WTC11 (cell line): ENCODE data around the gene RNF152.

ENCODE experiments used
- ATF1 ChIP-seq: sonication (generic); formaldehyde crosslinking; IDR thresholded peaks from 2 replicates; pipeline ENCODE4 v1.8.1; 2023; ENCODE audit warnings: mild to moderate bottlenecking, moderate library complexity, missing genetic modification reagents
- ATF2 ChIP-seq: sonication (generic); formaldehyde crosslinking; IDR thresholded peaks from 2 replicates; pipeline ENCODE4 v1.8.1; 2022; ENCODE audit warnings: low read depth, missing genetic modification reagents, borderline replicate concordance
- CREB1 ChIP-seq: sonication (generic); formaldehyde crosslinking; IDR thresholded peaks from 2 replicates; pipeline ENCODE4 v1.8.0; 2023; ENCODE audit warnings: mild to moderate bottlenecking, missing genetic modification reagents
- RELA ChIP-seq: sonication (generic); formaldehyde crosslinking; IDR thresholded peaks from 2 replicates; pipeline ENCODE4 v1.8.1; 2022; ENCODE audit warnings: missing genetic modification reagents, mild to moderate bottlenecking, borderline replicate concordance
- TF ChIP-seq, protein P1 (sequence below): fragments of 200-600 bp; IDR thresholded peaks from 2 replicates; pipeline ENCODE4 v1.8.0; 2022; ENCODE audit warnings: antibody characterized with exemption

- TF ChIP-seq CREB1: no peak
- no peak for TF ChIP-seq ATF2
- TF ChIP-seq, protein P1, sequence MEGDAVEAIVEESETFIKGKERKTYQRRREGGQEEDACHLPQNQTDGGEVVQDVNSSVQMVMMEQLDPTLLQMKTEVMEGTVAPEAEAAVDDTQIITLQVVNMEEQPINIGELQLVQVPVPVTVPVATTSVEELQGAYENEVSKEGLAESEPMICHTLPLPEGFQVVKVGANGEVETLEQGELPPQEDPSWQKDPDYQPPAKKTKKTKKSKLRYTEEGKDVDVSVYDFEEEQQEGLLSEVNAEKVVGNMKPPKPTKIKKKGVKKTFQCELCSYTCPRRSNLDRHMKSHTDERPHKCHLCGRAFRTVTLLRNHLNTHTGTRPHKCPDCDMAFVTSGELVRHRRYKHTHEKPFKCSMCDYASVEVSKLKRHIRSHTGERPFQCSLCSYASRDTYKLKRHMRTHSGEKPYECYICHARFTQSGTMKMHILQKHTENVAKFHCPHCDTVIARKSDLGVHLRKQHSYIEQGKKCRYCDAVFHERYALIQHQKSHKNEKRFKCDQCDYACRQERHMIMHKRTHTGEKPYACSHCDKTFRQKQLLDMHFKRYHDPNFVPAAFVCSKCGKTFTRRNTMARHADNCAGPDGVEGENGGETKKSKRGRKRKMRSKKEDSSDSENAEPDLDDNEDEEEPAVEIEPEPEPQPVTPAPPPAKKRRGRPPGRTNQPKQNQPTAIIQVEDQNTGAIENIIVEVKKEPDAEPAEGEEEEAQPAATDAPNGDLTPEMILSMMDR: no peak
- no peak for TF ChIP-seq RELA (CRISPR knock-in tag)
- no peak for TF ChIP-seq ATF1 (CRISPR knock-in tag)
Observed at GRCh38 chr18:61845197-61845596, 47.6 kb downstream of the RNF152 start.
